ENCODE measurements around the gene HSD17B8. TPM values are rescaled to one million over a fixed set of nuclear protein-coding genes. Genes with fewer than 3 reads are reported as not detected.

The HSD17B8 gene
- polyA plus RNA-seq, 1 of the 3 experiments (the other 2 are of a cell fraction), result 37.5 TPM

GRCh38 chr6:33175436-33176069 is 28.9 kb upstream of the HSD17B8 start:
- Histone ChIP-seq H3K4me3 (ENCODE audit: low read depth in 2 of 2, low read length in 1 of 2) (no peak overlapping the region), H3K27ac (ENCODE audit: low read depth in 2 of 2, low read length in 1 of 2) (no peak overlapping the region), H3F3A (replicated peaks; ENCODE audit: insufficient read depth) (no peaks in the 10 kb centered on the region), H3K36me3 (replicated peaks in 1 of 2; ENCODE audit: control insufficient read depth in 1 of 2, insufficient read depth in 2 of 2, low read length in 1 of 2) (no peaks in the 10 kb centered on the region), H3K9ac (no peak overlapping the region), H2AFZ (ENCODE audit: low read depth) (no peak overlapping the region), H3K4me1 (ENCODE audit: control insufficient read depth in 1 of 2, insufficient read depth in 2 of 2, low read depth in 1 of 2, low read length in 1 of 2) (peaks cover 0 to 3% of the 10 kb centered on the region in 2 experiments; a peak in 1 of 4 replicates), H3K9me3 (no peaks in the 10 kb centered on the region), H3K9me2 (no peaks in the 10 kb centered on the region), H3K27me3 (ENCODE audit: insufficient read depth) (no peaks in the 10 kb centered on the region), H3K4me2 (no peak overlapping the region), H3K79me2 (ENCODE audit: insufficient read depth) (no peaks in the 10 kb centered on the region), H4K20me1 (ENCODE audit: insufficient read depth) (no peaks in the 10 kb centered on the region)
- TF ChIP-seq, protein P1, sequence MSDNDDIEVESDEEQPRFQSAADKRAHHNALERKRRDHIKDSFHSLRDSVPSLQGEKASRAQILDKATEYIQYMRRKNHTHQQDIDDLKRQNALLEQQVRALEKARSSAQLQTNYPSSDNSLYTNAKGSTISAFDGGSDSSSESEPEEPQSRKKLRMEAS (IDR thresholded peaks at IDR 0.05; ENCODE audit: low read depth), result no peak
- TF ChIP-seq, protein P2, sequence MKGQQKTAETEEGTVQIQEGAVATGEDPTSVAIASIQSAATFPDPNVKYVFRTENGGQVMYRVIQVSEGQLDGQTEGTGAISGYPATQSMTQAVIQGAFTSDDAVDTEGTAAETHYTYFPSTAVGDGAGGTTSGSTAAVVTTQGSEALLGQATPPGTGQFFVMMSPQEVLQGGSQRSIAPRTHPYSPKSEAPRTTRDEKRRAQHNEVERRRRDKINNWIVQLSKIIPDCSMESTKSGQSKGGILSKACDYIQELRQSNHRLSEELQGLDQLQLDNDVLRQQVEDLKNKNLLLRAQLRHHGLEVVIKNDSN (IDR thresholded peaks at IDR 0.05; ENCODE audit: borderline replicate concordance, low read depth), result no peak
- TF ChIP-seq YY1 (IDR thresholded peaks at IDR 0.05; ENCODE audit: low read depth) (no peak), SIN3A (IDR thresholded peaks at IDR 0.05; ENCODE audit: borderline replicate concordance, low read depth, low read length) (no peak), MEF2A (IDR thresholded peaks at IDR 0.05; ENCODE audit: borderline replicate concordance, low read depth) (no peak), RXRA (IDR thresholded peaks at IDR 0.05; ENCODE audit: borderline replicate concordance, low read depth) (no peak), JUND (IDR thresholded peaks at IDR 0.05) (no peak), CTCF (IDR thresholded peaks at IDR 0.05) (no peak), EP300 (IDR thresholded peaks at IDR 0.05; ENCODE audit: borderline replicate concordance in 1 of 2, low read depth in 1 of 2, low read length in 1 of 2) (no peak), EZH2phosphoT487 (IDR thresholded peaks at IDR 0.05; ENCODE audit: borderline replicate concordance, low read depth) (no peak), TEAD4 (IDR thresholded peaks at IDR 0.05; ENCODE audit: borderline replicate concordance, insufficient read depth) (no peak), GABPA (IDR thresholded peaks at IDR 0.05; ENCODE audit: low read depth) (no peak), NRF1 (IDR thresholded peaks at IDR 0.05; ENCODE audit: low read depth, low read length) (no peak), SMC3 (IDR thresholded peaks at IDR 0.05; ENCODE audit: low read depth, low read length) (no peak), RFX5 (IDR thresholded peaks at IDR 0.05; ENCODE audit: low read length) (no peak), GATA2 (CRISPR knock-in tag; IDR thresholded peaks at IDR 0.05) (no peak), RCOR1 (IDR thresholded peaks at IDR 0.05; ENCODE audit: low read length) (no peak), CHD2 (IDR thresholded peaks at IDR 0.05; ENCODE audit: low read length, partially characterized antibody) (no peak)
- TF ChIP-seq, protein P3, sequence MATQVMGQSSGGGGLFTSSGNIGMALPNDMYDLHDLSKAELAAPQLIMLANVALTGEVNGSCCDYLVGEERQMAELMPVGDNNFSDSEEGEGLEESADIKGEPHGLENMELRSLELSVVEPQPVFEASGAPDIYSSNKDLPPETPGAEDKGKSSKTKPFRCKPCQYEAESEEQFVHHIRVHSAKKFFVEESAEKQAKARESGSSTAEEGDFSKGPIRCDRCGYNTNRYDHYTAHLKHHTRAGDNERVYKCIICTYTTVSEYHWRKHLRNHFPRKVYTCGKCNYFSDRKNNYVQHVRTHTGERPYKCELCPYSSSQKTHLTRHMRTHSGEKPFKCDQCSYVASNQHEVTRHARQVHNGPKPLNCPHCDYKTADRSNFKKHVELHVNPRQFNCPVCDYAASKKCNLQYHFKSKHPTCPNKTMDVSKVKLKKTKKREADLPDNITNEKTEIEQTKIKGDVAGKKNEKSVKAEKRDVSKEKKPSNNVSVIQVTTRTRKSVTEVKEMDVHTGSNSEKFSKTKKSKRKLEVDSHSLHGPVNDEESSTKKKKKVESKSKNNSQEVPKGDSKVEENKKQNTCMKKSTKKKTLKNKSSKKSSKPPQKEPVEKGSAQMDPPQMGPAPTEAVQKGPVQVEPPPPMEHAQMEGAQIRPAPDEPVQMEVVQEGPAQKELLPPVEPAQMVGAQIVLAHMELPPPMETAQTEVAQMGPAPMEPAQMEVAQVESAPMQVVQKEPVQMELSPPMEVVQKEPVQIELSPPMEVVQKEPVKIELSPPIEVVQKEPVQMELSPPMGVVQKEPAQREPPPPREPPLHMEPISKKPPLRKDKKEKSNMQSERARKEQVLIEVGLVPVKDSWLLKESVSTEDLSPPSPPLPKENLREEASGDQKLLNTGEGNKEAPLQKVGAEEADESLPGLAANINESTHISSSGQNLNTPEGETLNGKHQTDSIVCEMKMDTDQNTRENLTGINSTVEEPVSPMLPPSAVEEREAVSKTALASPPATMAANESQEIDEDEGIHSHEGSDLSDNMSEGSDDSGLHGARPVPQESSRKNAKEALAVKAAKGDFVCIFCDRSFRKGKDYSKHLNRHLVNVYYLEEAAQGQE (IDR thresholded peaks at IDR 0.05; ENCODE audit: low read depth, low read length), result no peak
- TF ChIP-seq, protein P4, sequence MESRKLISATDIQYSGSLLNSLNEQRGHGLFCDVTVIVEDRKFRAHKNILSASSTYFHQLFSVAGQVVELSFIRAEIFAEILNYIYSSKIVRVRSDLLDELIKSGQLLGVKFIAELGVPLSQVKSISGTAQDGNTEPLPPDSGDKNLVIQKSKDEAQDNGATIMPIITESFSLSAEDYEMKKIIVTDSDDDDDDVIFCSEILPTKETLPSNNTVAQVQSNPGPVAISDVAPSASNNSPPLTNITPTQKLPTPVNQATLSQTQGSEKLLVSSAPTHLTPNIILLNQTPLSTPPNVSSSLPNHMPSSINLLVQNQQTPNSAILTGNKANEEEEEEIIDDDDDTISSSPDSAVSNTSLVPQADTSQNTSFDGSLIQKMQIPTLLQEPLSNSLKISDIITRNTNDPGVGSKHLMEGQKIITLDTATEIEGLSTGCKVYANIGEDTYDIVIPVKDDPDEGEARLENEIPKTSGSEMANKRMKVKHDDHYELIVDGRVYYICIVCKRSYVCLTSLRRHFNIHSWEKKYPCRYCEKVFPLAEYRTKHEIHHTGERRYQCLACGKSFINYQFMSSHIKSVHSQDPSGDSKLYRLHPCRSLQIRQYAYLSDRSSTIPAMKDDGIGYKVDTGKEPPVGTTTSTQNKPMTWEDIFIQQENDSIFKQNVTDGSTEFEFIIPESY (IDR thresholded peaks at IDR 0.05; ENCODE audit: borderline replicate concordance, low read depth), result no peak
- no peak for DNase-seq
- 66% methylated on average over 6 of the region's 10 CpGs for WGBS (ENCODE audit: low lambda C conversion rate)
- POLR2A ChIA-PET, result interaction anchor here (0.7 kb wide), 1 partner anchor 242 kb away, joined by 3 read pairs; no protein-coding TSS in a partner anchor
- CTCF ChIA-PET, result interaction anchor here (1.0 to 4.6 kb wide), 4 partner anchors 13 to 73 kb away, joined by 3 to 34 read pairs (median 13); no protein-coding TSS in a partner anchor

Measured in SK-N-SH (cell line).